GM12874 (cell line): ENCODE data around the gene AUTS2.

Experiments used
- TF ChIP-seq, protein P1 (sequence below): IDR thresholded peaks from 2 replicates; pipeline ENCODE4 v1.5.1; 2011; ENCODE audit warnings: low read depth, mild to moderate bottlenecking, control low read depth, low read length, moderate library complexity; ENCODE audit not compliant: insufficient read depth

AUTS2 gene

DNA sequence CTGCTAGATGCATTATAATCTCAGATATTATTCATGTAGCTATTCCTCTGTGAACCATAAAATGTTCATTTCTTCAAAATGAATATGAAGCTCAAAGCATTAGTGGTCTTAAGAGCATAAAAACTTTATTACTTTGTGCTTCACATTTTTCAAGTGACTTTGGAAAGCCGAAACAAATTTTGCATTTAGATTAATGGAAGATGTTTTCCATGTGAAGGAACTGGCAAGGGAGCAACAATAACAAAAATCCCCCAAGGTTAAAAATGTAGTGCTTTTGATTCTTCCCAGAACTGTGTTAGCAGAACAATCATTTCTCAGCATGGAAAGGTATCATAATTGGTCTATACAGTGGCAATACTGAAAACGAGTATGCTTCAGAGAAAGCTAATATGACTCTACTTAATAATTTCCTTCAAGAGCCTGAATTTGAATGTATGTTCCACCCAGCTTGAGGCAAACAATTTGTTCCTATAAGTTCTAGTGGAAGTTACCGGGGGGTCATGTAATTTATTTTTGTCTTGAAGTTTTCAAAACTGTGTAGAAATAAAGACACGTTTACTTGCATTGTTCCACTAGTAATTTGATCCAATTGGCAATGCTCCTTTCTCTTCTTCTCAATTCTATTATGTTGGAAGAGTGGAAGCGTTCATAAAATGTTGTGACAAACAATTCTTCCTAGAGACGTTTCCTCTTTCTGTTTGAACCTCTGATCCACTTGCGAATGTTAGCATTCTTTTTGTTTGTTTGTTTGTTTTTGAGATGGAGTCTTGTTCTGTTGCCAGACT is 665.4 kb downstream of the AUTS2 start:
- TF ChIP-seq, protein P1, sequence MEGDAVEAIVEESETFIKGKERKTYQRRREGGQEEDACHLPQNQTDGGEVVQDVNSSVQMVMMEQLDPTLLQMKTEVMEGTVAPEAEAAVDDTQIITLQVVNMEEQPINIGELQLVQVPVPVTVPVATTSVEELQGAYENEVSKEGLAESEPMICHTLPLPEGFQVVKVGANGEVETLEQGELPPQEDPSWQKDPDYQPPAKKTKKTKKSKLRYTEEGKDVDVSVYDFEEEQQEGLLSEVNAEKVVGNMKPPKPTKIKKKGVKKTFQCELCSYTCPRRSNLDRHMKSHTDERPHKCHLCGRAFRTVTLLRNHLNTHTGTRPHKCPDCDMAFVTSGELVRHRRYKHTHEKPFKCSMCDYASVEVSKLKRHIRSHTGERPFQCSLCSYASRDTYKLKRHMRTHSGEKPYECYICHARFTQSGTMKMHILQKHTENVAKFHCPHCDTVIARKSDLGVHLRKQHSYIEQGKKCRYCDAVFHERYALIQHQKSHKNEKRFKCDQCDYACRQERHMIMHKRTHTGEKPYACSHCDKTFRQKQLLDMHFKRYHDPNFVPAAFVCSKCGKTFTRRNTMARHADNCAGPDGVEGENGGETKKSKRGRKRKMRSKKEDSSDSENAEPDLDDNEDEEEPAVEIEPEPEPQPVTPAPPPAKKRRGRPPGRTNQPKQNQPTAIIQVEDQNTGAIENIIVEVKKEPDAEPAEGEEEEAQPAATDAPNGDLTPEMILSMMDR = no peak

DNA sequence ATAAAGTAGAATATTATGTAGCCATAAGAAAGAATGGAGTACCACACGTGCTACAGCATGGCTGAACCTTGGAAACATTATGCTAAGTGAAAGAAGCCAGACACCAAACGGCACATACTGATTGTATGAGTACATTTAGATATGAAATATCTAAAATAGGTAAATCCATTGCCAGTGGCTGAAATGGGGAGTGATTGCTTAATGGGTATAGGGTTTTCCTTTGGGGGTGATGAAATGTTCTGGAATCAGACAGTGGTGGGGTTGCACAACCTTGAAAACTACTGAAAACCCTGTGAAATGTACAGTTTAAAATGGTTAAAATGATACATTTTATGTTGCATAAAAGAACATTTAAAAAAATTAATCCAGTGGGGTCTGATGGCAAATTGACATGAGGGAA is 667.9 kb downstream of the AUTS2 start:
- TF ChIP-seq, protein P1 = no peak

DNA sequence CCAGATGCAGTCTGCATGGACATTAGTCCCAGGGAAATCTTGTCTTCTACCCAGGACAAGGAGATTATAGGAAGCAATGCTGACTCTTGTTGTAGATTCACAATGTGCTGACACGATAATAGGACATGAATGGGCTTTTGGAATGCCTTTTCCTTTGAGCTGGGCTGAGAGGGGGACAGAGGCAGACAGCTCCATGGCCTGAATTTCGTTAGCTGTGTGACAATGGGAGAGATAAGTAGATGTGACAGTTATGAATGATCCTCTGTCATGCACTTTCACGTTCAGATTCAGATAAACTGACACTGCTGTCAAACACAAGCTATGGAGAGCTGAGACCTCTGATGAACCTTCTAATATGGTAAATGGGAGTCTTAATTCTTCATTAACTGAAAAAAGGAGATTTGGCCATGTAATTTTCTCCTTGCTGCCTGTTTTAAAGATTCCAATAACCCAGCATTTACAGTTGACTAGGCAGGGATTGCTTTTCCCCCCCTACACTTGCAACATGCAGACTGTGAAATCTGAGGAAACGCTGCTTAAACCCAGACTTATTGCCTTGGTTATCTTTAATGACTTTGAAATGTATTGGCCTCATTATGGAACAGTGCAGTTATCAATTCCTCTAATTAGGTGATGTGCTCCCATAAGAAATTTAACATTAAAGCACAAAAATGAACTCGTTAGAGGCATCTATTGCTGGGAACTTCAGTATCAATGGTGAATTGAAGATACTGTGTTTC is 669.3 kb downstream of the AUTS2 start:
- TF ChIP-seq, protein P1 = no peak

DNA sequence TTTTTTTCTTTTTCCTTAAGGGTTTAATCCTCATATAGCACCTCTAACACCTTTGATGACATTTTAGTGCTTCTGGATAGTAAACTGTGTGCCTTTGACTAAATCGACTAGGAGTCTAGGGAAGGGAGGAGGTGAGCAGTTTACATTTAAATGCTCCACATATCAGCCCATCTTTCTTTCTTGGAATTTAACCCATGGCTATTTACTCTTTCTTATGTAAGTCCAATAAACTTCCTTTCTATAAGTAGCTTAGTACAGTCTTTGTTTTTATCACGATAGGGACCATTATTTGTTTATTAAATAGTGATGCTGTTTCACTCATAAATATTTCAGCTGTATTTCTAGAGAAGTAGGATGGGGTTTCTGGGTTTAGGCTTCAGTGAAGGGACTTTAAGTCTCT is 669.9 kb downstream of the AUTS2 start:
- TF ChIP-seq, protein P1 = no peak

DNA sequence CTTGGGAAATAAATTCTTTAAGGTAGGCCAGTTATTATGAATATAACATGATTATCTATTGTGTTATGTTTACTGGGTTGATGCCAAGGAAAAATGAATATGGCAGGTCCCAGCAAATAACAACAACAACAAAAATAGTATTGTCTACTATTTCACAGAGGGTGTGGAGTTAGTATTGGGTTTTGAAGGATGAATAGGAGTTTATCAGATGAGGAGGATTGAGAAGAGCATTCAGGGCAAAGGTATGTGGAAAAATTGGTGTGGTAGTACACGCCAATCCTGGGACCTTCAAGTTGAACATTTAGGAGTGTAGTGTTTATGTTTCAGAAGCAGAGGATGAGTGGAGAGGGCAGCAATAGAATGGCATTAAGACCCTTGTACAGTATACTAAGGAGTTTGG is 671.9 kb downstream of the AUTS2 start:
- TF ChIP-seq, protein P1 = no peak

DNA sequence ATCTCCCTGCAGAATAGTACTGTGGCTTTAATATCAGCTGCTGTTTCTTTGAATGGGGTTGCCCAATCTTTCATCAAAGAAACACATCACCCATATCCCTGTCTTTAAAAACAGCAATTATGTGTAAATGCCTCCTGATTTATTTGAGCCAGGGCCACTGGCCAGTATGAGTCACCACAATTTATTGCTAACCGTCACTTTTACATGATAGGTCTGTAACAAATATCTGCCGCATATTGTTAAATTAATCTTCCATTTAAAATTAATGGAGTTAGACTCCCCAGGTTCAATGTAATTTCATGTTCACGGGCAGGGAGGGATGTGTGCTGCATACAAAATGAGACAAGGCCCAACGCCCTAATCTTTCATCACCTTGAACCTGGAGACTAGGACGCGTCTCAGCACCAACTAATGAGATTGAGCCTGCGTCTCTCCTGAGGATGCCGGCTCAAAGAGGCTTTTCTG is 673.4 kb downstream of the AUTS2 start:
- TF ChIP-seq, protein P1 = no peak

DNA sequence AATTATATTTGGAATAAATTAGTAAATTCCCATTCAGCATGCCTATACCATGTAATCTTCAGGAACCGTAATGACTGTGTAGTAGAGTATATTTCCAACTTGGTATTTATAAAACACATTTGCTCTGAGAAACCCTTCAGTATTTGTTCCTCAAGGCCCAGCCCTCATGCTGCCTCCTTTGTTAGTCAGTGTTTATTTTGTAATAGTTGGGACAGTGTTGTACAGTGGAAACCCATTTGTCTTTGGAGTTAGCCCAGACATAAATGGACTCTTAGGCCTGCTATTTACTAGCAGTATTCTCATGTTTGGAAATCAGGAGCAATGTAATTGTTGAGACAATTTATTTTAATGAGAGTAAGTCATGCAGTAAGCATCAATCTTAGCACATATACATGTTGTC is 686.9 kb downstream of the AUTS2 start:
- TF ChIP-seq, protein P1 = no peak
